Activated CD4-positive, alpha-beta T cell treated with anti-CD3 and anti-CD28 coated beads, Interleukin-2, amount 50 U/mL, for 24 hours (primary cell): ENCODE data around the gene LUZP2.

Experiments used
- DNase-seq, 2 donors: peaks; one replicate each; pipeline ENCODE4 v3.0.0-alpha.2; 2020; ENCODE audit warnings: low read depth in 1 of 2, low spot score in 1 of 2

LUZP2 gene

DNA sequence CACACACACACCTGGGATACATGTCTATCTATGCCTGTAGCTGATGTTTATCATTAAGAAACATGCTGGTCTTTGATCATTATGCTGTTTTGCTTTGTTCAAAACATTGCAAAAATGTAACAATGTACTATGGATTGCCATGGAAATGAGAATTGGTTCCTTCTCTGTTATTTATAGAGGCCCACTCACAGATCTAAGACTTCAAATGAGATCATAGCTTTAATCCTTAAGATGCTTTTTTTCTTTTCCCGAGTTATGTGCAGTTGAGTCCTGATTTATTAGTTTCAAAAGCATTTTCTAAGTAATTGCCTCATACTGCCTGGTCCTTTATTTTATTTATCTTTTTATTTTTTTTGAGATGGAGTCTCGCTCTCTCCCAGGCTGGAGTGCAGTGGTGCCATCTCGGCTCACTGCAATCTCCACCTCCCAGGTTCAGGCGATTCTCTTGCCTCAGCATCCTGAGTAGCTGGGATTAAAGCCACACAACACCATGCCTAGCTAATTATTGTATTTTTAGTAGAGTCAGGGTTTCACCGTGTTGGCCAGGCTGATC lies 131.4 kb downstream of the LUZP2 start:
- DNase-seq = no peak

GRCh38 chr11:24634606-24635160 lies 137.8 kb downstream of the LUZP2 start:
- no peak for DNase-seq

DNA sequence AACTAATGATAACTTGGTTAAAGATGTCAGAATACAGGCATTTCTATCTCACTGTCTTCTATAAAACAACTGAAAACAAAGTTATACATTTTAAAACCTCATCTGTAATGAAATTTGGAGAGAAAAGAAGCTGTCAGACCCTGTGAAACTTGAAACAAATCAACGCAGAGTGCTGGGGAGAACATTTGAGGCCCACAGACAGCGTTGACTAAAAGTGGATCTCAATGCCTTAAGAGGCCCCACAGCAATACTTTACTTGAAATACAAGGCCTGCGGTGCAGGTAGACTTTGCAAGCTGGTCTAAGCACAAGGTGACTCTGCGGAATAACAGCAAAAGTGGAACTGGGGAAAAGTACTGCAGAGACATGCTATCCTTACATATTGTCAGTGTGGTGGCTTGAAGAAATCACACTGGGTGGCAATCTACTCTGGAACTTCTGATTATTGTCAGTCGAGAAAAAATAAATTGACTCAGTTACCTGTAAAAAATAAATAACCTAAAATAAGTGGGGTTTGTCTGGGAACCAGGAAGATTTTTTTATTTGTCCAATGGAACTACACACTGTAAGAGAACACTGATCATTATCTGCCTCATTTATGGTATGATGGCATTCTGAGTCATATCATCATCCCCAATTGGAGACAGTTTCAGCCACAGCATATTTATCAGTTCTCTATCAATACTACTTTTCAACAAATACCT lies 138.9 kb downstream of the LUZP2 start:
- DNase-seq = no peak

- no peak for DNase-seq
Observed at GRCh38 chr11:24636291-24636629, 139.4 kb downstream of the LUZP2 start.

DNA sequence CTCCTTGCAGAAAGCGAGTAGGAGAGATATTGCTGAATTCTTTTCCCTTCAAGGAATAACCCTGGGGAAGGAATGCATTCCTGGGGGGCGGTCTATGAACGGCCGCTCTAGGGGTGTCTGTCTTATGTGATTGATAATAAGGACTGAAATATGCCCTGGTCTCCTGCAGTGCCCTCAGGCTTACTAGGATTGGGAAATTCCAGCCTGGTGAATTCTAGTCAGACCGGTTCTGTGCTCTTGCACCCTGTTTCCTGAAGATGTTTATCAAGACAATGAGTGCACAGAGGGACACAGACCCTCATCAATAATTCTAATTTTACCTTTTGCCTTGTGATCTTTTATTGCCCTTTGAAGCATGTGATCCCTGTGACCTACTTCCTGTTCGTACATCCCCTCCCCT lies 140.7 kb downstream of the LUZP2 start:
- DNase-seq = no peak

GRCh38 chr11:24642648-24643047 lies 145.8 kb downstream of the LUZP2 start:
- DNase-seq = no peak

GRCh38 chr11:24645563-24645962 lies 148.7 kb downstream of the LUZP2 start:
- no peak for DNase-seq

DNA sequence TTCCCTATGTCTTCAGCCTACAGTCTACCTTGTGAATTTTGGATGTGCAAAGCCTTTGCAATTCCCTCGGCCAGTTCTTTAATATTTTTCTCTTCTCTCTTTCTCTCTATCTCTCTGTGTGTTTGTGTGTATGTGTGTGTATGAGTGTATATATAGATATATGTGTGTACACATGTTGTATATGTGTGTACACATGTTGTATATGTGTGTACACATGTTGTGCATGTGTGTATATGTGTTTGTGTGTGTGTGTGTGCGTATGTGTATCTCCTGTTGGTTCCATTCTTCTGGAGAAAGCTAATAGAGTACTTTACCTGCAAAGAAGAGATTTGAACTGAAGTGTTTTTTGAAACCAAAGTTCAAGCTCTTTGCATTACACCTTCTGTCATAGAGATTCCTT lies 155.0 kb downstream of the LUZP2 start:
- no peak for DNase-seq

GRCh38 chr11:24653901-24654300 lies 157.0 kb downstream of the LUZP2 start:
- no peak for DNase-seq

GRCh38 chr11:24661331-24661730 lies 164.5 kb downstream of the LUZP2 start:
- DNase-seq = no peak

- no peak for DNase-seq
Observed at GRCh38 chr11:24664399-24664798, 167.5 kb downstream of the LUZP2 start.

DNA sequence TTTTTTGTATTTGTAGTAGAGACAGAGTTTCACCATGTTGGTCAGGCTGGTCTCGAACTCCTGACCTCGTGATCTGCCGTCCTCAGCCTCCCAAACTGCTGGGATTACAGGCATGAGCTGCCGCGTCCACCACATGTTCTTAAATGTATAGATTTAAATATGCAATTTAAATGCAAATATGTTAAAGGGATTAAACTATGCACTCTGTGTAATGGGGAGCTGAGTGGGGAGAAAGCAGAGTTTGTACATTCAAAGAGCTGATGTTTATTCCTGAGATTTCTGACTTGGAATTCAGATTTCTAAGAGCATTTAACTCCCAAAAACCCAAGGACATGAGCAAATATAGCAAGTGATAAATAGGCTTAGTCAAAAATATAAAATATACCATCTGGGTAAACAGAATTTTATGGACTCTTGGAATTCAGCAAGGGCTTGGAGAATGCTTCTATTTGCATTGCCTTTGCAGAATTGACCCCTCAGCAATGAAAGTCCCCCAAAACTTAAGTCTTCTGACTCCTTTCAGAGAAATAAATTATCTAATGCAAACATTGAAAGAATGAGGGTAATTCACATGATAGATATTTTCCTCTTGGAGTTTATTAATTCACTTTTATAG lies 170.6 kb downstream of the LUZP2 start:
- no peak for DNase-seq

GRCh38 chr11:24678703-24679348 lies 182.0 kb downstream of the LUZP2 start:
- DNase-seq = no peak

DNA sequence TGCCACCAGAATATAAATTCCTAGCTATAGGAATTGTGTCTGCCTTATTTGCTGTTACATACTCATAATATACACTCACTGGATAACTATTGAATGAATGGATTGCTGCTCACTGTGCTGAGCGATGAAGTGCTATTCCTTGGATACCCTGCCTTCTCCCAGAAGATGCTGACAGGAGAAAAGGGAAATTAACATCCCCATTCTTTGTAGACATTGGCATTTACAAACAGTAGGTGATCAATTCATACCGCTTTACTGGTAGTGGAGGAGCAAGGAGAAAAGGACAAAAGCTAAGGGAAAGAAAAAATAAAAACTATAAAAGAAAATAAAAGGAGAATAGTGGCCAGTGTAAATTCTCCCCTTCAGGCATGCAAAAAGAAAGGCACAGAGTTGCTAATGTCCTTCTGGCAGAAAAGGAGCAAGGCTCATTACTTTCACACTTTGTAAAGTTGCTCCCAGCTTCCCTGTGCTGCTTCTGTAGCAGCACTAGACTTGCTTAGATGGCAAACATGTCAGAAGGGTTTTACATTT lies 183.0 kb downstream of the LUZP2 start:
- DNase-seq = no peak

GRCh38 chr11:24683583-24683982 lies 186.7 kb downstream of the LUZP2 start:
- DNase-seq = no peak

DNA sequence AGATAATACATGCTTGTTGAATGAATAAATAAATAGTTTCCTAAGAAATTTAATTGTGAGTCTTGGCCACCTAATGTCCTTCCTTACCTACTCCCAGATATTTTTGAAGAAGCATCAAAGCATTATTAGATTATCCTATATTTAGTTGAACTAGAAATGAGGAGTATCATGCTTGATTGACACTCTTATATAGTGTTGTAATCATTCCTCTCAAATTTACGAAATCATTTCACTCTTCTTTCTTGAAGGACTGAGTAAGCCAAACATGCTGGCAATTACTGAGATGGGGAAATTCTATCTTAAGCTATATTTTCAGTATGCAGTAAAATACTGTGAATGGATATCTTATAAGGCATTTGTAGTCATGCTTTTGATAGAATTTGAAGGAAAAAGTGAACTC lies 189.0 kb downstream of the LUZP2 start:
- no peak for DNase-seq

- no peak for DNase-seq
Observed at GRCh38 chr11:24687531-24688147, 190.8 kb downstream of the LUZP2 start.

- no peak for DNase-seq
Observed at GRCh38 chr11:24688981-24689380, 192.1 kb downstream of the LUZP2 start.

- no peak for DNase-seq
Observed at GRCh38 chr11:24697522-24698111, 200.8 kb downstream of the LUZP2 start.

DNA sequence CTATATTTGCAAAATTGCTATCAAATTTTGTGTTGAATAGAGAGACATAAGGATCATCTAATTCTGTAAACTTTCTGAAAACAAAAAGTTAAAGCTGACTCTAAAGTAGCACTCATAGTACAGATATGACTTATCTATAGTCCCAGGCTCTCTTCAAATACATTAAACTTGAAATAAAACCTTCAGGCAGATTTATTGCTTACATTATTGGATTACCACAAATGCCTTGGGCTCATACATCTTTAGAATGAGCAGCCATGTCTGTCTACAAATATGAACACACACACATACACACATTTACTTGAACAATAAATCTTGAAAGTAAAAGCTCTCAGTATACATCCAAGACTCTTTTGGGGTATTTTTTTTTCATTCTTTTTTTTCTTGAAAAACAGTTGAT lies 207.9 kb downstream of the LUZP2 start:
- DNase-seq = no peak

DNA sequence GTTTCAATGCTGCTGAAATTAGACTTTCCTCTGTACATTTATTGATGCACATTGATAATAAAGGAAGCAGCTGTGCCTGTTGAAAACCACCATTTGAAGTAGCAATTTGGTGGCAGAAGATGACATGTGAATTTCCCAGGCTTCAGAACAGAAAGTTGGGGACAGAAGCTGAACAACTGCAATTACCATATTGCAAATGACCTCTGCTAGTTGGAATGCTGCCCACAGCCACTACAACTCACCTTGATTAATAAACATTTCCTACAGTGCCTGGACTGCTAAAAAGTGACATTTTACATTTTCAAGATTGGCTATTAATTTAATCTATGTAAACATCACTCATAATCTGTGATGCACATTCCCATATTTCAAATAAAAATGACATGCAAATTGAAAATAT lies 208.6 kb downstream of the LUZP2 start:
- DNase-seq = no peak
